COR-L47 (cell line): Measurements from ENCODE around the gene LPAR1.
"Not testable (repeated sequence)": the region's sequence is repeated elsewhere in the genome, so short reads cannot be mapped to it uniquely, and the experiment has no call there.

Experiments used
- DNase-seq: peaks from one replicate; lab custom pipeline; 2025; lab: John Stamatoyannopoulos, UW

Gene LPAR1

DNA sequence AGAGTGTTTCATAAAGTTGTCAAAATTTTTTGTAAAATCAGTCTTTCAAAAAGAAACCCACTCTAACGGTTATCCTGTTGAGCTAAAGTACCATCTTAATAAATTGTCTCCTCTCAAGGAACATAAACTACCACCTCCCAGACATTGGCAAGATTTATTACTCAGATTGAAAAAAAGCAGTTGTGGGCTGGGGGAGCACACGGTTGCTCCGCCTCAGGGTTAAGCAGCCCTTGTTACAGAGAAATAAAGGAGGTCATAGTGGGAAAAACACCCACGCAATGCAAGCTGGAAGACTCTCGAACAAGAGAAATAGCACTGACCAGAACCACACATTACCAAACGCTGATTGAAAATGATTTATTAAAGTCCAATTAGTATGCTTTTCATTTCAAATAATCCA lies 165.3 kb downstream of the LPAR1 start:
- no peak for DNase-seq

DNA sequence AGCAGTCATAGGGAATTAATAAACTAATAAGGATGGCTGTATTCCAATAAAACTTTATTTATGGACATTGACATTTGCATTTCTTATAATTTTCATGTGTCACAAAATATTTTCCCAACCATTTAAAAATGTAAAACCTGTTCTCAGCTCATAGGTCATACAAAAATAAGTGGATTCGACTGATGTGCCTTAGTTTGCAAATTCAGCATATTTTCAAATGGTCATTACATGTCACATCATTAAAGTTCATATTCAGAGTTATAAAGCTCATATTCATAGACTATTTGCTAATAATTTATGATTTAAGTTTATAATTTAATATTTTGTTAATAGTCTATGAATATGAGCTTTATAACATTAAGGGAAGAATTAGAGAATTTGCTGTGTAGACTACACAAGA lies 166.5 kb downstream of the LPAR1 start:
- DNase-seq: no peak

DNA sequence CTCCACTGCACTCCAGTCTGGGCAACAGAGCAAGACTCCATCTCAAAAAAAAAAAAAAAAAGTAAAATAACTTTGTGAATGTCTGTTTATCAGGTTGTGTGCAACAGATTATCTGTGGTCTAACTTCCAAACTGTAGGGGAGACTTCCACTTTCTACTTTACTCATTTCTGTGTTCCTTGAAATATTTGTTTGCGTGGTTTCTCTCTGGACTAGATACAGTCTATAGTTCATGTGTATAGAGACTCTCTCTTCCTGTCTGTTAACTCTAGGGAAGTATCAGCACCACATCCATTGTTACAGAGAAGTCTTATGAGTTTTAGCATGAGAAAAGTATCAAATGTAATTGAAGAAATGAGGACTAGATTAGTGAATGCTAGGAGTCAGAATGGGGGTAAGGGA lies 168.3 kb downstream of the LPAR1 start:
- DNase-seq: no peak

DNA sequence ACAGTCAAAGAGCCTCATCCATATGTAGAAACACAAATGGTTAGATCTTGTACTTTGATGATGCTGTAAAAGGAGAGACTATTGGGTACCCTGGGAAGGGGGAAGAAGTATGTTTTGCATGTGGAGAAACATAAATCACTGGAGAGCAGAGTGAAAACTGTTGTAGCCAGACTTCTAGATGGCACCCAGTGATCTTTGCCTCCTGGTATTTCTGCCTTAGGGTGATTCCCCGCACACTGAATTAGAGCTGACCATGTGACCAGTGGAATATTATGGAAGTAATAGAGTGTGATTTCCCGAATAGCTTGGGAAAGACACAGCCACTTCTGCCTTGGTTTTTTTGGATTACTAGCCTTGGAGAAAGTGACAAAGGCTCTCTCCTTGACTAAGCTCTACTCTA lies 174.3 kb downstream of the LPAR1 start:
- no peak for DNase-seq

DNA sequence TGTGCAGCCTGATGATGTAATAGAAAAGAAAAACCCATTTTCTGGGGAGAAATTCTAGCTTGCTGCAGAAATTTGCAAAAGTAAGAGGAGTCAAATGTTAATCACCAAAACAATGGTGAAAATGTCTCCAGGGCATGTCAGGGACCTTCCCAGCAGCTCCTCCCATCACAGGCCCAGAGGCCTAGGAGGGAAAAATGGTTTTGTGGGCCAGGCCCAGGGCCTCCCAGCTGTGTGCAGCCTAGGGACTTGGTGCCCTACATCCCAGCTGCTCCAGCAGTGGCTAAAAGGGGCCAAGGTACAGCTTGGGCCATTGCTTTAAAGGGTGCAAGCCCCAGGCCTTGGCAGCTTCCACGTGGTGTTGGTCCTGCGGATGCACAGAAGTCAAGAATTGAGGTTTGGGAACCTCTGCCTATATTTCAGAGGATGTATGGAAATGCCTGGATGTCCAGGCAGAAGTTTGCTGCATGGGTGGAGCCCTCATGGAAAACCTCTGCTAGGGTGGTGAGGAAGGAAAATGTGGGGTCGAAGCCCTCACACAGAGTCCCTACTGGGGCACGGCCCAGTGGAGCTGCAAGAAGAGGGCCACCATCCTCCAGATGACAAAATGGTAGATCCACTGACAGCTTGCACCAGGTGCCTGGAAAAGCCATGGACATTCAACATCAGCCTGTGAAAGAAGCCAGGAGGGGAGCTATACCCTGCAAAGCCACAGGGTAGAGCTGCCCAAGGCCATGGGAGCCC lies 176.7 kb downstream of the LPAR1 start:
- not testable (repeated sequence) for DNase-seq

DNA sequence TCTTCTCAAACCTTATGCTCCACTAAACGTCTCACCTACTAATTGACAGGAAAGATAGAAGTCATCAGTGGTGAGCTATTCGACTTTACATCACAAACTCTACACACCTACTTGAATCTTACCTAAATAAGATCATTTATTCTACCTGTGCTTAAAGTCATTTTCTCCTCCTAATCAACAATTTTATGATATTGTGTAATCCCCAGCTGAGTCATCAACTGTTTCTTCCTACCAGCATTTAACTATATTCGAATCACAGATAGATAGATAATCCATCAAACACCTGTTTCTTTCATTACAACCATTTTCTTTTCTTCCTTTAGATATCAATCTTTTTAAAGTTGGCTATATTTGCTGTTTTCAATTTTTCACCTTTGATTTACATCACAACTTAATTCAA lies 181.5 kb downstream of the LPAR1 start:
- DNase-seq: no peak

DNA sequence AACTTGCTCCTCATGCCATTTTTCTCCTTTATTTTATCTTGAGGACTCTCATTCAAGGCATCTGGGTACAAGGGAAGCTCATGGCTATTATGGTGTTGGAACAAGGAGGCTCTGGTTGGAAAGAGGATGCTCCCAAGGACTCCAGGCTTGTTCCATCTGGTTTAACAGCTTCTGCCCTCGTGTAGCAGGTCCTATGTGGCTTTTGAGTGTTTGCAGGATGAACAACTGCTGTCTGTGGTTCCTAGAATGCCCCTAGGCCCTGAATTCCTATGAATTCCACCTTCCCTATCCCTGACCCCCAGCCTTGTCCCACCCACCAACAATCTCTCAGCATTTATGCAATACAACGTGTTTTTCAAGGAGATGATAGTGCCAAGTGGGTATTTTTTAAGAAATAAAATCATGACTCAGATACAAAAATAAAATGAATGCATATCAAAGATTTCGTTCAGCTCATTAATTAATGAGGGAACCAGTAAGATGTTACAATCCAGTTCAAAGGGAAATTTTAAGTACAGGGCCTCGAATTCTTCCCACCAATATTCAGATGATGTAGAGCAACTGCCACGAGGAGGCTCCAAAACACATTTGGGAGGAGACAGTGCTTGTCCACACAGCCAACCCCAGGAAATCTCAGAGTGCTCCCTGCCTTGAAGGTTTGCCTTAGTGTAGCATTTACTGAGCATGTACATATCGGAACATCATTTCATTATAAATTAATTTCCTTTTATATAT lies 187.7 kb downstream of the LPAR1 start:
- no peak for DNase-seq

DNA sequence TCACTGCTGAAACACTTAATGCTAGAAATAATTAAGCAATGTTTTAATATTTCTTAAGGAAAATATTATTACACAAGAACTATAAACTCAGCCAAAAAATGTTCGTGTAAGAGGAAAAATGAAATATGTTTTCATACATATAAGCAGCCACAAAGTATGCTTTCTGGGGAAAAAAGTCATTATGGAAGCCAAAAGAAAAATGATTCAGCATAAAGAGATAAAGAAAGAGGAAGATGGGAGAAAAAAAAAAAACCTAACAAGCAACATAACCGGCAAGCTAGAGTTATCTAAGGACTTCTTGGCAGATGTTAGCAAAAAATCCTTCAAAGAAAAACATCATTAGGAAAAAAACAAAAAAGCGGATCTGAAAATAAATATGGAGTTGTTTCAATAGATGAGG lies 190.6 kb downstream of the LPAR1 start:
- DNase-seq: no peak

DNA sequence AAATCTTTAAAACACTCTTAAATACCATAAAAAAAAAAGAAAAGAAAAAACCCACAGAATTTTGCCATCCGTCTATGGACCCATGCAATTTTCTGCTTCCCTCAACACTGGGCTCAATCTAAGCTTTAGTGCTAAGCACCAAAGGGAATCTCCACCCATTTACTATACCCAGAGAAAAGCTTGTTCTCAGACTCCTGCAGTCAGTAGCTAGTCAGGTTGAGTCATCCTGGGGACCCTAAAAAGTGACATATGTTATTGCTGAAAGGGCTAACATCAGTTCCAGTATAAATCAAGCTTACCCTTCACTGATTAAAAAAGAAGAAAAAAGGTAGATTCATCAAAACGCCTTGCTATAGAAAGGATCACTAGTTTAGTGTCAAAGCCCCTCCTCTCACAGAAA lies 192.1 kb downstream of the LPAR1 start:
- no peak for DNase-seq

DNA sequence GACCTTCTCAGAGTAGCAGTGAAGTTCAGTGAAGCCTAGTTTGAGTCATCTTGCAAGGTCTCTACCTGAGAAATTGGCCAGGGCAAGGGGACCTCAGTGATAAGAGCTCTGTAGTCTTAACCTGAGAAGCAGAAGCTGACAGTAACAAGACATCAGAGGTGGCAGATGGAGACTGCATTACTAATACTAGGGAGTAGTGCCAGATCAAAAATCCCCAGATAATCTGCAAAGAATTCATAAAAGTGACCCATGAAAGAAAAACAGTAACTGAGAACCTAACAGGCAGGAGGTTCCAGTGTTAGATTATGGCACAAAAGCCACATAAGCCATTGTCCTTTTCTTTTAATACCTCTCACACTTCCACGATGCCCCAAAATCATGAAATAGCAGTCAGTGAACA lies 194.1 kb downstream of the LPAR1 start:
- no peak for DNase-seq

DNA sequence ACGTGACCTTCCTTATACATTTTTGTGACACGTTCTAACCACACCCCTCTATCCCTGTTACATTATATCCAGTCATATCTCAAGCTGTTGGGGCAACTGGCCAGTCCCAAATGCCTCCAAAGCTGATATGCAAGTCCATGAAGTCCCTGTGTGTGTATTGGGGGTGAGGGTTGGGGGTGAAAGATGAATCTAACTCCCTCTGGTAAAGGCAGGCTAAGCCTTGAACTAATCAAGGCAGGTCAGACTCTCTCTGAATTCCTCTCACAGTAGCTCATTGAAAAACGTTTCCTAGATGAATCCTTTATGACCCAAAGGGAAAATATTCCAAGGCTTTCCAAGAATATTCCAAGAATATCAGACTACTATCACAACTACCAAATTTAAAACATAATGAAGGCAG lies 195.3 kb downstream of the LPAR1 start:
- no peak for DNase-seq

DNA sequence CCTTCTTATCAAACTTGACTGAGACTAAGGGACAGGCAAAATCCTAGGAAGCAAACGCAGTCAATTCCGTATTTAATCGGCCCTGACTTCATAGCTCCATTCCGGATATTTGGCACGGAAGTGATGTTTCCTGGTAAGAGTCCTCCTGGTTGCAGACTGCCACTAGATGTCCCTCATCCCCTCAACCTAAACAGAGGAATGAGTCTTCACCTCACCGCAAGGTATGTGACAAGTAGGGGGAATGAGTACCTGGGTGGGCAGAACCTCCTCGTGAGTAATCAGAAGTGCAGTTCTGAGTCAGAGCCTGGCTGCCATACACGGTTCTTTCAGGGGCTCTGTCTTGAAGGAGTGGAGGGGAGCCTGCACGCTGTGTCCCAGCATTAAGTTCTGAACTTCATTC lies 196.1 kb downstream of the LPAR1 start:
- DNase-seq: no peak

DNA sequence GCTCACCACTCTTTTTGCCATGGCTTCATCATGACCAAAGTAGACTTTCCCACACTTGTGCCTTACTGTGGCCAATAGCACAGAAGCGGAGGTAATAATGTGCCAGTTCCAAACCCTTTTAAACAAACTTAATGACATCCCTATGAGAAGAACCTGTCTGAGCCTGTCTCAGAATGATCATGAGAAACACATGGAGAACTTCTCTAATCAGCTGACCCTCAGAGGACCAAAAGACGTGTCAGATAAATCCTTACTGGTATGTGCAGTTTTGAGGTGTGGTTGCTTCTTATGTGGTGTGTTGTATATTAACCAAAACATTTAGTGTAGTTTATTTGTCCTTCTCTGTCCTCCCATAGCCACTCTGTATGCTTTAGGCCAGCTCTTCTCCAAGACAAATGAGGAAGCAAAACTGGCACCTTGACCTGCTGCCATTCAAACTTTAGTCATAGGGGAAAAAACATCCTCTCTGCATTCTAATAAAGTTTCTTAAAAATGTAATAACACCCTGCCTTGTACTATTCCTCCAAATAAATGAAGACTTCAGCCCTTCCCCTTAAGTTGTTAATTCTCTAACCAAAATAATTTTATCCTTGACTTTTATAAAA lies 200.8 kb downstream of the LPAR1 start:
- DNase-seq: no peak

DNA sequence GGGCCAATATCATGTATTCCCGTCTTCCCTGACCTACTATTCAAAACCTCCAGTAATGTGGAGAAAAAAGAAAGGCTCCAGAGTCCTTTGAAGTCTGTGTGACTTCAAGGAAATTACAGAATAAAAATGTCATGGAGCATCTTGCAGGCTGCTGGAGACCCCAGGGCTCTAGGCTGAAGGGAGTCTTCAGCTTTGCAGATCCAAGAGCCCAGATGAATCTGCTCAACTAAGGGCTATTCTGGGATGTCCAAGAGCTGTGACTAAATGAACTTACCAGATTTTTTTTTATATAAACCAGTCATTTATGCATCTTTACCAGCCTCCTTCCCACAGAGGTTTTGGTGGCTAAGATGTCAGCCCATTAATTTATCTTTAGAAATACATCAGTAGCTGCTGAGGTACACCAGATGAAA lies 202.4 kb downstream of the LPAR1 start:
- no peak for DNase-seq

DNA sequence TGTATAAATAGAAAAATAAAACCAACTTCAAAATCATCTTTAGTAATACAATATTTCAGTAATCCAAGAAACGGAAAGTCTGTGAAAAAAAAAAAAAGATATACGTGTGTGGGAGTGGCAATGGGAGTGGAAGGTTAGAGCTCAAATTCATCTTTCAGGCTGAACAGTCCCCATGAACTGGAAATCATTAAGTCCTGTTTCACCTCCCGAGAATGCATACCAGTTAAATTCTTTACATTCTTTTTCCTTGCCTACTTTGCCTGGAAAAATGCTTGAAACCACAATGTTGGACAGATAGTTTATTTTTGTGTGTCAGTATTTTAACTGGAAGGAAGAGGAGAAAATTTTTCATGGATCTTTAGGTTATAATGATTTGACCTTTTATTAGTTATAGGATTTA lies 202.9 kb downstream of the LPAR1 start:
- no peak for DNase-seq

DNA sequence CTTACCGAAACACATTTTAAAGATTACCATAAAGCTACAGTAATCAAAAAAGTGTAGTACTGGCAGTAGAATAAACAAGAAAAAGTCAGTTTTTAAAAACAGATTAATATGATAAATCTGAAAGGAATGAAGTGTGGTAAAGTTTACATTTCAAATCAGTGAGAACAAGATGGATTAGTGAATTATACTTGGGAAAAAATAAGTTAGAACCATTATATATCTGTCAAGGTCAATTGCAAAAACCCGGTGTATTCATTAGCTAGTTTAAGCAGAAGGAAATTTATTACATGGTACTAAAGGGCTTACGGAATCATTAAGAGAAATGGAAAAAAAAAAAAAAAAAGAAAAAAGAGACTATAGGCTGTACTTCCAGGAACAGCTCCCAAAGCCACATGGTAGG lies 205.3 kb downstream of the LPAR1 start:
- DNase-seq: no peak

DNA sequence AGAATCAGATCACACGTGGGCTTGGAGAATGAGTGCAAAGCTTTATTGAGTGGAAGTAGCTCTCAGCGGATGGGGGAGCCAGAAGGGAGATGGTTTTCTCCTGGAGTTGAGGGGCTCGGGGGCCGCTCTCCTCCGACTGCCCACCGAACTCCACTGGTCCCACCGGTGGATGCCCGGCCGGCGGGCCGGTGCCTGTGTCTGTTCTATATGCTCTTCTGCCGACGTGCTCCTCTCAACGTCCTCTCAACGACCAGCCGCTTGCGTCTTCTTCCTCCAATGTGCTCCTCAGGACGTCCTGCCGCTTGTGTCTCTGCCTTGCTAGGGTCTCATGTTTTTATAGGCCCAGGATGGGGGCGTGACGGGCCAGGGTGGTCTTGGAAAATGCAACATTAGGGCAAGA lies 207.8 kb downstream of the LPAR1 start:
- no peak for DNase-seq

DNA sequence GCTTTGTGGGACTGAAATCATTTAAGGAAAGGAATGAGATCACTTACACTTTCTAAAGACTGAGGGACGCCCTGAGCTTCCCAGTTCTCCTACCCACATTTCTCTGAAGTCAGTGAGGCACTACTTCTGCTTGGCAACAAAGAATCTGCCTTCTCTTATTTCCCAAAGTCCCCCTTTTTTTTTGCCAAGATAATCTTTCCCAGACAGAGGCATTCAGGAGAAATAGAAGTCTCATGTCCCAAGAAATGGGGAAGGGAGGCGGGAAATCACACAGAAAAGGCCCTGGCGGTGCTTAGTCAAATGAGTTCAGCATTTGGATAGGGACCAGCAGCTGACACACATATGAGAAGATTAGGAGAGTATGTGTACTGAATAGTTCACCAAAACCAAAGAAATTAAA lies 210.0 kb downstream of the LPAR1 start:
- DNase-seq: no peak

DNA sequence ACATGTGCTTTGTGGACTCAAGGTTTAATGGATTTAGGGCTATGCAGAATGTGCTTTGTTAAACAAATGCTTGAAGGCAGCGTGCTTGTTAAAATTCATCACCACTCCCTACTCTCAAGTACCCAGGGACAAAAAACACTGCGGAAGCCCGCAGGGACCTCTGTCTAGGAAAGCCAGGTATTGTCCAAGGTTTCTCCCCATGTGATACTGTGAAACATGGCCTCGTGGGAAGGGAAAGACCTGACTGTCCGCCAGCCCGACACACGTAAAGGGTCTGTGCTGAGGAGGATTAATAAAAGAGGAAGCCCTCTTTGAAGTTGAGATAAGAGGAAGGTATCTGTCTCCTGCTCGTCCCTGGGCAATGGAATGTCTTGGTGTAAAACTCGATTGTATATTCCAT lies 211.9 kb downstream of the LPAR1 start:
- not testable (repeated sequence) for DNase-seq

DNA sequence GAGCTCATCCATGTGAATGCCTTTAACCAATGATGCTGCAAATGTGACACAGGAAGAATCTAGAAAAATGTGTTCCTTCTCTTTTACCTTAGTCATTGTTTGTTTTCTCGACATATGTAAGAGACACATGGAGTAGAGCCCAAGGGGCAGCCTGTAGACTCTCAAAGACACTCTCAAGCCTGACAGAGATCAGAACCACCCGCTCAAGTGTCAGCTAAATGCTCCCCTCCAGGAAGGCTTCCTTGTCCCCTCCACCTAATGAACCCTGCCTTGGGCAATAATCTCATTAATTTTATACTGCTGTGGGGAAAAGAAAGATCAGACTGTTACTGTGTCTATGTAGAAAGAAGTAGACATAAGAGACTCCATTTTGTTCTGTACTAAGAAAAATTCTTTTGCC lies 212.3 kb downstream of the LPAR1 start:
- DNase-seq: no peak

DNA sequence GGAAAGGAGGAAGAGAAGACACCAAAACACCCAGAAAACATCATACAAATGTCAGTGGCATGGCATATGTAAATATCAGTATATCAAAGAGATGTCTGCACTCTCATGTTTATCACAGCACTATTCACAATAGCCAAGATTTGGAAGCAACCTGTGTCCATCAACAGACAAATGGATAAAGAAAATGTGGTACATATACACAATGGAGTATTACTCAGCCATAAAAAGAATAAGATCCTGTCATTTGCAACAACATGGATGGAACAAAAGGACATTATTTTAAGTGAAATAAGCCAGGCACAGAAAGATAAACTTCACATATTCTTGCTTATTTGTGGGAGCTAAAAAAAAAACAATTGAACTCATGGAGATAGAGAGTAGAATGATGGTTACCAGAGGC lies 213.1 kb downstream of the LPAR1 start:
- not testable (repeated sequence) for DNase-seq
